Heart left ventricle (tissue), 13 donors: ENCODE measurements around the gene NFIA.

Experiments used
- CTCF ChIP-seq, 12 donors: fragments of 200-600 bp; sonication (generic) in 4 of 12; IDR thresholded peaks; one replicate each; pipeline versions ENCODE4 v1.5.0 to v1.8.0; 2018 to 2022; ENCODE audit warnings: antibody characterized with exemption in 12 of 12, mild to moderate bottlenecking in 5 of 12
- POLR2A ChIP-seq, 2 donors: fragments of 450-650 bp; IDR thresholded peaks; one replicate each; pipeline ENCODE4 v1.6.1; 2017; ENCODE audit warnings: antibody characterized with exemption in 2 of 2, mild to moderate bottlenecking in 2 of 2, moderate library complexity in 2 of 2
- donor health status: ischemic (EF 13 %, LVEDD 7.1; RV severe dilation, severe dysfunction).
- donor health status: DM: no; HTN: yes; CAD: no.
- donor health status: DM: no; HTN: no; CAD: no.
- donor health status: ischemic (EF 25% LVEDD 6.9; RV normal size, moderate dysfunction).
- donor health status: ischemic (EF 25% LVEDD 5.7; RV mildly dilated, moderate dysfunction).
- donor health status: ischemic (EF 35%, LVEDD 5.7; RV mildly dilated, moderate dysfunction).
- donor health status: nonischemic (EF 11% LVEDD 7.7; RV severe dilation, severe dysfunction).
- donor health status: DM: yes; HTN: yes; CAD: no.
- donor health status: PGD.
- donor health status: ischemic (EF 29% LVEDD 5.4; RV normal size, mild dysfunction).
- donor health status: nonischemic (EF 23%, LVEDD 6.1; RV moderate dilation, normal function).

GRCh38 chr1:61377242-61377958, 295.0 kb downstream of the NFIA start:
- TF ChIP-seq CTCF (IDR thresholded peaks at IDR 0.05) = no peak
- TF ChIP-seq POLR2A (IDR thresholded peaks at IDR 0.05) = no peak
